Measurements from ENCODE around the gene CNTN5.
"Not testable (repeated sequence)": the region's sequence is repeated elsewhere in the genome, so short reads cannot be mapped to it uniquely, and the experiment has no call there.

Gene CNTN5

DNA sequence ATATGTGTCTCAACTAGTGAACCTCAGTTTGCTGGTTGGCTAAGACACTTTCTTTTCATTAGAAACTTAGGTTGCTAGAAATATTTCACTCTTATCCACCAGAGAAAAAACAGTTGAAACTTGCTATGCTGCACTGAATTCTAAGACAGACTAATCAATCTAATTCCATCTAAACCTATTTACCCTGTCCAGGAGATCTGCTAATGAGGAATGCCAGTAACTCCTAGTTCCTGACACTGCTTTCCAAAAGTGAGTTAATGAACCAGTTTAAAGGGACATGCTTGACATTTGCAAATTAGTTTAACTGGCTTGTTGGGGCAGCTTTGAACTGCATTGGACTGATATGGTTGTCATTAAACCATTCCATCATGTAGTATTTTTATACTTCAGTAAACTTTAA, 258.5 kb downstream of the CNTN5 start:
- DNase-seq = no peak

DNA sequence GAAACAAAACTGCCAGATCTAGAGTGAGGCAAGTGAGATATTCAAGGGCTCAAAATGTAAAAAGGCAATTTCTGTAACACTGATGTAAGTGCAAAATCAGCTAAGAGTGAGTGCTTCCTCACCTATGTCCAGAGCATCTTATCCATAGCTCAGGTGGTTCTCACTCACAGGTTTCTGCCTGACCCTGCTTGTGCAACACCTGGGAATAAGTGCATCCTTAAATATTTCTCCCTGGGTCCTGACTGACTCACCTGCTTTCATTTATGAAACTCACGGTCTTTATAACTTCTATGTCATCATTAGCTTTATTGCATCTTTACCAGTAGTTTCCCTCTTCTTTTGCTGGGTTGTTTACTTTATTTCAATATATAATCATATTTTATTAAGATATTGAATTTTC, 260.6 kb downstream of the CNTN5 start:
- no peak for DNase-seq

DNA sequence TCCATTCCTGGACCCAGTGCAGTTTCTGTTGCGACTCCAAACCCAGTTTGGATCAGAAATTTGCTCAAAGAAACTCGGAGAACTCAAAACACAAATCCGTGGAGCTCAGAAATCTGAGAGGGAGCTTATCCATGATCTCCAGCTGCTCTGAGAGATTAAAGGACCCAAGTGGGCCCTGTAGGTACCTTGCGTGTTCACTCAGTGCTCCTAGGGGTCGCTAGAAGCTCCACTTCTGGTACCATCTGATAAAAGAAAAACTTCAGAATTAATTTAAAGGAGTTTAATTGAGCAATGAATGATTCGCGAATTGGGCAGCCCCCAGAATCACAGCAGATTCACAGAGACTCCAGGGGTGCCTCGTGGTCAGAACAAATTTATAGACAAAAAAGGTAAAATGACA, 277.2 kb downstream of the CNTN5 start:
- not testable (repeated sequence) for DNase-seq

GRCh38 chr11:99307510-99308088, 286.9 kb downstream of the CNTN5 start:
- no peak for DNase-seq

- DNase-seq = no peak
These were observed 291.1 kb downstream of the CNTN5 start for GRCh38 chr11:99311870-99312269.

DNA sequence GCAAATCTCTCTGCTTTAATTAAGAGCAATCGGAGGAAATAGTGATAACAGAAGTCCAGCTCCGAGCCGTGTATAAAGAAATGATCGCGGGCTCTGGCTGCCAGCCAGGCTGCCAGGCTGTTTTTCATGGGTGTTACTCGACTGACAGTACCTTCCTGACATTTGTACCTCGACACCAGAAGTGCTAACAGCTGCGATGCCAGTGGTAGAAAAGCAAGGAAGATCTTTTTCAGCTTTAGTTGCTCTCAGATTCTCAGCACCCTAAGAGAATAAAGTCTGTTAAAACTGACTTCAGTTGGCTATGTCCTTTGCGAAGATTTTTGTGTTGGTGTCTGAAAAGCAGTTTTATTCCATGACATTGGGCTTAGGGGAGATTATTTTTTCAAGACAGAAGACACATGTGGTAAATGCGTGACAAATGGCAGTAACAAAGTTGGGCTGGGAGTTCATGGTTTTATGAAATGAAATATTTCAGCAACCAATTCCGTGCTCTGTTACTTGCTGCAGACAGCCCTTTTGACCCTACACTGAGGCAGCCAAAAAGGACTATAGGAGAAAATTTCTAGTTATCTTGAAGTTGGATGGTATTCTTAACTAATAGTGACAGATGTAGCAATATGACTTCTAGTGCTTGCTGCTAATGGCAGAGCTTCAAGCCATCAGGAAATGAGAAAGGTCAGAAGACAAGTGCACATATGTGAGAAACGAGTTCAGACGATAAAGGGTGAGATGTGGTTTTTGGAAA, 296.2 kb downstream of the CNTN5 start:
- DNase-seq = no peak

DNA sequence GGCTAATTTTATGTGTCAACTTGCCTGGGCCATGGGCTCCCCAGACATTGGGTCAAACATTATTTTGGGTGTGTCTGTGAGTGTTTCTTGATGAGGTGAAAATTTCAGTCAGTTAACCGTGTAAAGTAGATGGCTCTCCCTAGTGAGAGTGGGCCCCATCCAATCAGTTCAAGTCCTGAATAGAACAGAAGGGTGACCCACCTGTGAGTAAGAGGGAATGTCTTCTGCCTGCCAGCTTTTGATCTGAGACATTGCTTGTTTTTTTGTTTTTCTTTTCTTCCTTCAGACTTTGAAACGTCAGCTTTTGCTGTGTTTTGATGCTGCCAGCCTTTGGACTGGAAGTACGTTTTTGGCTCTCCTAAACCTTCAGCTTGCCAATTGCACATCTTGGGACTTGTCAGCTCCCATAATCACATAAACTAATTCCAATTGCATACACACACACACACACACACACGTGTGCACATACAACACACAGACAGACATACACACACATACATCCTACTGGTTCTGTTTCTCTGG, 300.1 kb downstream of the CNTN5 start:
- DNase-seq = no peak

DNA sequence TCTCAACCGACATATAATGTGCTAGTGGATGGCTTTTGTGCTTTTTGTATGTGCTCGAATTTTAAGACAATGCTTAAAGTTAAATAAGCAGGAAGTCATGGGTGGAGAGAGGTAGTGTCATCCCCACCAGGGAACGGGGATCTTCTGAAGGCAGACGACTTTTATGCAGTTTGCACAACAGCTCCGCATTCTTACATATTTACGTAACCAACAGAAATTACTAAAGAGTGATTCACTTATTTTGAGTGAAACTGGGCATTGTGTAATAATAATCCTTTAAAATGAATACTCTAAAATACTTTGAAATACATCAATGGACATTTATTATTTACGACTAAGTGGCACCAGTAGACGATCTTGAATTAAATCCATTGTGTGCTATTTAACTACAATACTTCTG, 305.1 kb downstream of the CNTN5 start:
- no peak for DNase-seq

DNA sequence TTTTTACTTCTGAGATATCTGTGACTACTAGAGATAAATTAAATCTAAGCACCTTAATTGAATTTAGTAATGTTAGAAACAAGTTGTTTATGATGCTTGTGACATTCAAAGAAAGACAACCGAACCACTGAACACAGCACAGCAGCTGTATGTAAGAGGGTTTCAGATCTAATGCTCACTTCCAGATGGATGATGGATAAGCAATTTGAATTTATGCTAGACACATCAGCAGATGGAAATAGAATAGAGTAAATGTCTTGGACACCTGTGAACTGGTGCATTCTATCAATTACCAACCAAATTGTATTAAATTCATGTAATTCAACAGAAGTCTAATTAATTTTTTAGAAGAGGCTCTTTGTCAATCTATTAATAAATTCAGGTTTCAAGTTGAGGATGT, 306.3 kb downstream of the CNTN5 start:
- no peak for DNase-seq

- DNase-seq = no peak
These were observed 306.8 kb downstream of the CNTN5 start for GRCh38 chr11:99327527-99327926.

GRCh38 chr11:99333621-99334020, 312.9 kb downstream of the CNTN5 start:
- DNase-seq = no peak

DNA sequence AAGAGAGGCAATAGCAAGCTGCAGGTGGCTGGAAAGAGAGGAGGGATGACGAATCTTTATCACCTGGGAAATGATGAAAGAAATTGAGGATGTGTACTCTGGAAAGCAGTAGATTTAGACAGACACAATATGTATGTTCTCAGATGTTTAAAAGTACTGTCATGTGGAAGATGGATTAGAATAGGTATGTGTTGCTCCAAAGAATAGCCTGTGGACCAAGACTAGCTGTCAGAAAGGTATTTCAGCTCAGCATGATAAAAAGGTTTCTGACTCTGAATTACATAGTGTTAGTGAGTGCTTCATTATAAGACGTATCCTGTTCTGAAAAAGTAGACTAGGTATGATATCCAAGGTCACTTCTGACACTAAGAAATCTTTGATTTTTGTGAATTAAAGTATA, 322.4 kb downstream of the CNTN5 start:
- no peak for DNase-seq

DNA sequence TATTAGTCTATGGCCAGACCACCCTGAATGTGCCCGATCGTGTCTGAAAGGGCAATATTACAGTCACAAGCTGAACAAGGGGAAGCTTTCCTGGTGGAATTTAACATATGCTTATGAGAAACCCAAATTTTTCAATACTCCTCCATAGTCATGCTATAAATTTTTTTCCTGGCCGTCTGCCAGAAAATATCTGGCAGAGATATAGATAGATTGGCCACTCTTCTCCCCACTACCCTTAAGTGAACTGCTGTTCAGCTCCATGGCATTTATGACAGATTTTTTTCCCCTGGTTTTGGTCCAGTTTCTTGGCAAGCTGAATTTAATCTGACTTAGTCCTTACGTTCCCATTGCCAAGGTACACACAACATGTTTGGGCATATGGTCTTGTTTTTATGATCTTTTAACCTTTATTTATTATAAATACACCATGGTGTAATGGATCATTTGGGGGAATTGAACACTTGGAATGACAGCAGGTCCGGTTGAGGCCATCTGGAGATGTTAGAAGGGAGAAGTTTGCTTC, 328.5 kb downstream of the CNTN5 start:
- no peak for DNase-seq

GRCh38 chr11:99351624-99352023, 330.9 kb downstream of the CNTN5 start:
- no peak for DNase-seq

- no peak for DNase-seq
These were observed 331.9 kb downstream of the CNTN5 start for GRCh38 chr11:99352642-99353041.

GRCh38 chr11:99366546-99366945, 345.8 kb downstream of the CNTN5 start:
- DNase-seq = no peak

GRCh38 chr11:99368583-99368982, 347.8 kb downstream of the CNTN5 start:
- no peak for DNase-seq

- DNase-seq = no peak
These were observed 349.9 kb downstream of the CNTN5 start for GRCh38 chr11:99370549-99371216.

DNA sequence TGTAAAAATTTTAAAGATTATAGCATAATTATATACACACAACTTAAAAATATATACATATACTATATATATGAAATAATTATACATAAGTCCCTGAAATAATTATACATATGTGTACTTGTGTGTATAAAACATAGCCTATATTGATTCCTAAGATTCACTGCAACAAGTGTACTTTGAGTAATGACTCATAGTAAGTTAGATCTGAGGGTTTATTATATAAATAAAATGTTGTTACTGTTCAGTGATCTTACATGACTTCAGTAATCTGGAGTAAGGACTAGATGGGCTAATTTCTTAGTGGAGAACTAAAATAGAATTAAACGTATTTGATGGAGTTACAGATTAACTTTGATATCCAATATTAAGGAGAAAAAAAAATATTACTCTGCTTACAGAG, 350.5 kb downstream of the CNTN5 start:
- DNase-seq = no peak

DNA sequence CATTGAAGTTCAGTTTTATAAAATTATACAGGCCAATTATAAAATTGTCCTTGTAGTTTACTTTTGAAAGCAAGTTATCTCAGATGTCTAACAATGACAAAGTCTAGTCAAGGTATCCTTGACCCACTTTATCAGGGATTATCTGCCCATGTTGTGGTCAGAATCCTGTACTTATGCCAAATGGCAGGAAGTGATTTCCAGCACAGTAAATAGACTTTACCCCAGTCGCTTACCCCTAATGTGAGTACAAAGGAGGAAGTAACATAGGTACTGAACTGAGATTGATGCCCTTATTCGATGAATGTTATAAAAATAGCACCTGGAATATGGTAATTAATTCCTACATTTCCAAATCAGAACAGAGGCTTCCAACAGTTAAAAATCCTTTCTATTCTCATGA, 355.7 kb downstream of the CNTN5 start:
- no peak for DNase-seq

GRCh38 chr11:99383648-99384245, 363.0 kb downstream of the CNTN5 start:
- DNase-seq = no peak

DNA sequence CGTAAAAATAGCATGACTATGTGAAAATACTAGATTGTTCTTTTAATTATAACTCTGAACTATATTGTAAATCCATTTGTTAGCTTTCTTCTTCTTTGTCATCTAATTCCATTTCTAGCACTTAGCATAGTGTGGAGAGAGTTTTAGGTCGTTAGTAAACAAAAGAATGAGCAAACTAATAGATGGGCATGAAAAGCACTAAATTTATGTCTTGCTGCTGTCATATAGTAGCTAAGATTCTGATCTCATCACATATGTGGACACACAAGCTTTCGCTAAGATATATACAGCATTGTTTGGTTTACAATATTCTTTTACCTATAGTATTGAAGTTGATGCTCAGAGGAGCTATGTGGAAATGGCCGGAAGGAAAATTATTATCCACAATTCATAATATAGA, 370.5 kb downstream of the CNTN5 start:
- DNase-seq = no peak

DNA sequence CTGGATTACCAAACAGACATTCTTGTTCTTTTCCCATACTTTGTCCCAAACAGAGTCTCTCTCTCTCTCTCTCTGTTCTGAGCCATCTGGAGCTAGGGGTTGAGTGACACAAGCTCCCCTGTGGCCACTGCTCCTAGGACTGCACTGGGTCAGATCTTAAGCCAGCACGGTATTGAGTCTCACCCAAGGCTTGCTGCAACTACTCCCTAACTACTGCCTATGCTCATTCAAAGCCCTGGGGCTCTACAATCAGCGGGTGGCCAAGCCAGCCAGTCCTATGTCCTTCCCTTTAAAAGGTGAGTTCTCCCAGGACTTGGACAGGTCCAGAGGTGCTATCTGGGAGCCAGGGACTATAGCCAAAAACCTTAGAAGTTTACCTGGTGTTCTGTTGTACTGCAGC, 385.6 kb downstream of the CNTN5 start:
- no peak for DNase-seq

- DNase-seq = no peak
These were observed 389.9 kb downstream of the CNTN5 start for GRCh38 chr11:99410636-99411035.
